Tibial artery (tissue), 4 donors: ENCODE measurements around the gene PHKB.

Experiments
- DNase-seq, 2 donors: peaks; one replicate each; pipeline ENCODE4 v3.0.0-alpha.2; 2019
- H3K27ac ChIP-seq, 2 donors: fragments of 200-600 bp; sonication (generic) in 1 of 2; 1 replicate in 1 of 2; 2 replicates in 1 of 2; pipeline ENCODE4 v1.5.1; 2018 to 2019; ENCODE audit warnings: mild to moderate bottlenecking in 1 of 2
- H3K27me3 ChIP-seq, 2 donors: fragments of 200-600 bp; sonication (generic) in 1 of 2; one replicate each; pipeline versions ENCODE4 v1.5.1 to v1.6.0; 2016 to 2019
- H3K36me3 ChIP-seq, 3 donors: fragments of 200-600 bp; sonication (generic) in 2 of 3; one replicate each; pipeline ENCODE4 v1.5.1; 2016 to 2019; ENCODE audit warnings: mild to moderate bottlenecking in 2 of 3
- H3K4me1 ChIP-seq, 4 donors: fragments of 200-600 bp; sonication (generic) in 2 of 4; 1 replicate in 3 of 4; 2 replicates in 1 of 4; pipeline ENCODE4 v1.5.1; 2016 to 2019
- H3K4me3 ChIP-seq, 2 donors: fragments of 200-600 bp; sonication (generic) in 1 of 2; 1 replicate in 1 of 2; 2 replicates in 1 of 2; pipeline ENCODE4 v1.5.1; 2018 to 2019; ENCODE audit warnings: mild to moderate bottlenecking in 2 of 2
- H3K9me3 ChIP-seq, 3 donors: fragments of 200-600 bp; sonication (generic) in 1 of 3; one replicate each; pipeline ENCODE4 v1.5.1; 2016 to 2019
- intact Hi-C: fragments of 100-400 bp; cut with DNase I; formaldehyde crosslinking; loops from one replicate; pipeline ENCODE4 v1.15.0; 2023; ENCODE audit warnings: low total_unique reads
- TF ChIP-seq, protein P1 (sequence below), 2 experiments: fragments of 200-600 bp in 1 of 2; fragments of 450-650 bp in 1 of 2; IDR thresholded peaks; one replicate each; pipeline ENCODE4 v1.5.1; 2017 to 2019; ENCODE audit warnings: antibody characterized with exemption in 2 of 2, mild to moderate bottlenecking in 1 of 2, moderate library complexity in 1 of 2

Gene PHKB

DNA sequence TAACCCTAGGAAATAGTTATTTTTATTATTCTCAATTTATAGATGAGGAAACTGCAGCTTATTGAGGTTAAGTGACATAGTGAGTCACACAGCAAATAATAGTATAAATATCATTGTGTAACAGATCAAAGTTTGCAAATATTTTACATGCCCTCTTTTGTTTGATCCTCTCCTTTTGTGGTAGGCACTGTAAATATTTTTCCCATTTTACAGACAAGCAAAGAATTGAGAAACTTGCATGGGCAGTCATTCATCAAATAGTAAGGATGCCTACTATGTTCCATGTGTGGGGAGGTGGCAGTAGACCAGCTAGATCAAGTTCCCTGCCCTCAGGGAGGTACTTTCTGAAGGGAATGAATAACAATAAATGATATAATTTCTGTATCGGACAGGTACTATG lies 173.0 kb downstream of the PHKB start:
- no peak for DNase-seq
- Histone ChIP-seq H3K4me3 (no peak overlapping the region), H3K9me3 (no peaks in the 10 kb centered on the region), H3K27me3 (no peaks in the 10 kb centered on the region), H3K36me3 (peaks cover 0 to 32% (median 27%) of the 10 kb centered on the region in 3 donors), H3K27ac (no peak overlapping the region), H3K4me1 (no peaks in the 10 kb centered on the region)
- intact Hi-C loops: no loop called here
- TF ChIP-seq, protein P1, sequence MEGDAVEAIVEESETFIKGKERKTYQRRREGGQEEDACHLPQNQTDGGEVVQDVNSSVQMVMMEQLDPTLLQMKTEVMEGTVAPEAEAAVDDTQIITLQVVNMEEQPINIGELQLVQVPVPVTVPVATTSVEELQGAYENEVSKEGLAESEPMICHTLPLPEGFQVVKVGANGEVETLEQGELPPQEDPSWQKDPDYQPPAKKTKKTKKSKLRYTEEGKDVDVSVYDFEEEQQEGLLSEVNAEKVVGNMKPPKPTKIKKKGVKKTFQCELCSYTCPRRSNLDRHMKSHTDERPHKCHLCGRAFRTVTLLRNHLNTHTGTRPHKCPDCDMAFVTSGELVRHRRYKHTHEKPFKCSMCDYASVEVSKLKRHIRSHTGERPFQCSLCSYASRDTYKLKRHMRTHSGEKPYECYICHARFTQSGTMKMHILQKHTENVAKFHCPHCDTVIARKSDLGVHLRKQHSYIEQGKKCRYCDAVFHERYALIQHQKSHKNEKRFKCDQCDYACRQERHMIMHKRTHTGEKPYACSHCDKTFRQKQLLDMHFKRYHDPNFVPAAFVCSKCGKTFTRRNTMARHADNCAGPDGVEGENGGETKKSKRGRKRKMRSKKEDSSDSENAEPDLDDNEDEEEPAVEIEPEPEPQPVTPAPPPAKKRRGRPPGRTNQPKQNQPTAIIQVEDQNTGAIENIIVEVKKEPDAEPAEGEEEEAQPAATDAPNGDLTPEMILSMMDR (IDR thresholded peaks at IDR 0.05): no peak

DNA sequence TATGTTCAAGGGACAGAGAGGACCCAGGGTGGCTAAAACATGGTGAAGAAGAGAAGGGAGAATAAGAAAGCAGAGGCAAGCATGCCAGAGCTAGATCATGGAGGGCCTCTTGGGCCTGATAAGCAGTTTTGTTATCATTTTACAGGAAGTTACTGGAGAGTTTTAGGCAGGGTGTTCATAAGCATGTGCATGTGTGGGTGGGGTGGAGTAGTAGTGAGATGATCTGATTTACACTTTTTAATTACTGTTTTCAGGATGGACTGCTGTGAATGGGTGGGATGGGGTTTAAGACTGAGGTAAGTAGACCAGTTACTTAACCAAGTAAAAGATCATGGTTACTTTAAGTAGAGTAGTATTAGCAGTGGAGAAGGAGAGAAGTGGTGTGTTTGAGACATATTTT lies 173.6 kb downstream of the PHKB start:
- H3K36me3 ChIP-seq: peaks cover 0 to 32% (median 27%) of the 10 kb centered on the region in 3 donors
- TF ChIP-seq, protein P1 (IDR thresholded peaks at IDR 0.05): no peak
- no peak overlapping the region for H3K4me3 ChIP-seq
- intact Hi-C loops: no loop called here
- H3K4me1 ChIP-seq: no peaks in the 10 kb centered on the region
- H3K27me3 ChIP-seq: no peaks in the 10 kb centered on the region
- no peaks in the 10 kb centered on the region for H3K9me3 ChIP-seq
- no peak for DNase-seq
- no peak overlapping the region for H3K27ac ChIP-seq

DNA sequence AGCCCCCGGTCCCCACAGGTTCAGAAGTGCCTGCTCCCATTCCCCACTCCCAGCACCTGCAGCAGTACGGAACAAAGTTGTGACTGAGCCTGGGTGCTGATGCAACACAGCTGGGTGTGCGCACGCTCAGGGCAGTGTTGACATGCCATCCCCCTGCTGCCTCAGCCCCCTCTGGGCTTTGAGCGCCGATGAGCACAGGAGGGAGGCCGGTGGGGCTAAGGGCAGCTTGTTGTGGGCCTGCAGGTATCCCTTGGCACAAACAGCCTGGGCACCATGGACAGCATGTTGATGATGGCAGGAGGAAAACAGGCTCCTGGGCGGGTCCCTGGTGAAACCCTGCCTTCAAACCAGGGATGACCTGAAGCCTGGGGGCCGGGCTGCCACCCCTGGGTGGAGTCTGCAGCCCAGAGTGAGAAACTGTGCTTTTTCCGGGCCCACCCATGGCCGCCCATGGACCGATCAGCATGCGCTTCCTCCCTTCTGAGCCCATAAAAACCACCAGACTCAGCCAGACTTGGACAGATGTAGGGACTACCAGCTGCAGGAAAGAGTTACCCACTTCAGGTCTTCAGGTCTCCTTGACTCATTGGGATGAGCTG lies 175.5 kb downstream of the PHKB start:
- Histone ChIP-seq H3K27me3 (no peaks in the 10 kb centered on the region), H3K4me3 (no peak overlapping the region), H3K4me1 (no peaks in the 10 kb centered on the region), H3K36me3 (peaks cover 0 to 32% (median 27%) of the 10 kb centered on the region in 3 donors), H3K27ac (no peak overlapping the region), H3K9me3 (no peaks in the 10 kb centered on the region)
- intact Hi-C loops: no loop called here
- DNase-seq: no peak
- TF ChIP-seq, protein P1 (IDR thresholded peaks at IDR 0.05): no peak

DNA sequence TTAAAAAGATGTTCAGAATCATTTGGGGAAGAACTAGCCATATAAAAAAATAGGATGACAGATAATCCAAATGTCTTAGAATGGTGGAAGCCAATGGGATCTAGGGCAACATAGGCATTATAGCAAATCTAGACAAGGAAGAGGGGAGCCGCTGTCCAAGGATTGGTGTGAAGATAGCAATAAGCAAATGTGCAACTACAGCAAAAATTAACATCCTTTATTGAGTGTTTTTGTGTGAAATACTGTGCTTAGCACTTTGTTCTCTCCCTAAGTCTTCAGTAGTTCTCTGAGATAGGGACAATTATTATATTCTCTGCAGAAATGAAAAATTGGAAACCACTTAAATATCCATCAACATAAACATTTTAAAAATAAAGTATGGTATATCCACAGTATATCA lies 177.0 kb downstream of the PHKB start:
- TF ChIP-seq, protein P1 (IDR thresholded peaks at IDR 0.05): no peak
- Histone ChIP-seq H3K36me3 (peaks cover 0 to 34% (median 32%) of the 10 kb centered on the region in 3 donors), H3K9me3 (no peaks in the 10 kb centered on the region), H3K4me3 (no peak overlapping the region), H3K27me3 (no peaks in the 10 kb centered on the region), H3K4me1 (peaks cover 0 to under 1% (median 0%) of the 10 kb centered on the region in 4 donors), H3K27ac (no peak overlapping the region)
- intact Hi-C loops: no loop called here
- DNase-seq: no peak

DNA sequence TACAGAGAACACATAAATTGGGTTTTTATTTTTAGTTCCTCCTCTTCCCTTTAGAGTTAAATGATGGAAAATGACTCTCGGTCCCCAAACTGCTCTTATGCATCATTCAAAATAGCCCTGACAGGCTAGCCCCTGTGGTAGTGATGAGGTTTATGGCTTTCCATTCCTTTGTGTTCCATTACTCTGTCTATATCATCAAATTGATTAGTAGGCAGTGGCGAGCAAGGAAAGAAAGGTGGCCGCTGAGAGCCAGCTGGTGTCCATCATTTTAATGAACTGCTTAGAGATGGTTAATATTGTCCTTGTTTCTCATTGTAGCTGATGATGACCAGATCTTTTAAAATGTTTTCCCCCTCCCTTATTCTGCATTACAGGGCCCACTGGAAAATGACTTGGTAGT lies 179.5 kb downstream of the PHKB start:
- H3K36me3 ChIP-seq: peaks cover 0 to 20% (median 19%) of the 10 kb centered on the region in 3 donors
- no peak overlapping the region for H3K27ac ChIP-seq
- H3K27me3 ChIP-seq: no peaks in the 10 kb centered on the region
- TF ChIP-seq, protein P1 (IDR thresholded peaks at IDR 0.05): no peak
- no peak overlapping the region for H3K4me3 ChIP-seq
- peaks cover 0 to 18% (median 9%) of the 10 kb centered on the region in 4 donors for H3K4me1 ChIP-seq
- DNase-seq: no peak
- H3K9me3 ChIP-seq: no peaks in the 10 kb centered on the region
- intact Hi-C loops: no loop called here
